NT2/D1 (cell line): Measurements from ENCODE around the gene YWHAH.

Experiments
- SUZ12 ChIP-seq: IDR thresholded peaks from 2 replicates; pipeline ENCODE4 v1.6.1; 2011; ENCODE audit not compliant: insufficient read length, insufficient read depth; ENCODE audit errors: extremely low read depth
- YY1 ChIP-seq: IDR thresholded peaks from 2 replicates; pipeline ENCODE4 v1.6.1; 2011; ENCODE audit not compliant: insufficient read length, insufficient read depth

DNA sequence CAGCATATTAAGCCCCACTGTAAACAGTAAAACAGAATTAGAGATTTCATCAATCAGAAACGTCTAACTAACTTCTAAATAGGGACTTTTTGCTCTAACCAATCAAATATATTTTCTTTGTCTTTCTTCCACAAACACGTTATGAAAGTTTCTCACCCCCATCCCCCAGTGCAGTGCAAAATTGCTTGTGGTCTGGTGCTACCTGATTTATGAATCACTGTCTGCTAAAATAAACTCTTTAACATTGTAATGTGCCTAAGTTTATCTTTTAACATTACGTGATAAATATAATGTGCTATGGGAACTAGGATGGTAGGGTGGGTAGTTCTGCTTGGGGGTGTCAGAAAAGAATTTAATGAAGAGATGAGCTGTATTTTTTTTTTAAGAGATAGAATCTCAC lies 51.5 kb downstream of the YWHAH start:
- no peak for TF ChIP-seq YY1
- no peak for TF ChIP-seq SUZ12
